GM12878 (cell line): Measurements from ENCODE around the gene LOXL4. TPM values are rescaled to one million over a fixed set of nuclear protein-coding genes. Genes with fewer than 3 reads are reported as not detected.

Experiments used
- ATAC-seq: fragments of 200-7000 bp; cut with Tn5 transposase; 3 replicates; pipeline ENCODE4 v1.9.1; 2020; ENCODE audit warnings: mild to moderate bottlenecking, moderate library complexity
- BruUV-seq: library from RNA; stranded (reverse); fragments of 400-500 nt; replicated peaks from 2 replicates; lab custom pipeline; 2021; lab: Mats Ljungman, UMichigan
- CTCF ChIA-PET: fragments of 300-600 bp; sonication (Branson Sonifier 250); formaldehyde crosslinking; extraction: SDS; loops from one replicate; lab custom pipeline; 2021; ENCODE audit warnings: inconsistent platforms; lab: Yijun Ruan, JAX
- POLR2A ChIA-PET: fragments of 350-600 bp; formaldehyde crosslinking; extraction: SDS; loops from one replicate; lab custom pipeline; 2021; ENCODE audit warnings: inconsistent platforms; lab: Charles Lee
- RAD21 ChIA-PET: fragments of 300-600 bp; sonication (Branson Sonifier 250); formaldehyde crosslinking; loops from one replicate; lab custom pipeline; 2023; ENCODE audit warnings: antibody characterized with exemption; ENCODE audit not compliant: unreplicated experiment; lab: Charles Lee
- SMC1A ChIA-PET: fragments of 300-600 bp; sonication (Branson Sonifier 250); formaldehyde crosslinking; loops from one replicate; lab custom pipeline; 2023; ENCODE audit not compliant: unreplicated experiment, uncharacterized antibody; lab: Charles Lee
- DNase-seq: peaks from one replicate; pipeline ENCODE4 v3.0.0-alpha.2; 2011; ENCODE audit warnings: low read depth, low spot score
- FAIRE-seq: peaks from 3 replicates; lab custom pipeline; 2011; peaks lifted over from hg19 to GRCh38; lab: Jason Lieb, UNC
- H2AFZ ChIP-seq: 2 replicates; pipeline ENCODE4 v1.6.0; 2011; ENCODE audit warnings: low read depth, low read length, control low read depth; ENCODE audit not compliant: control insufficient read depth
- H3K27ac ChIP-seq: 2 replicates; pipeline ENCODE4 v1.5.1; 2011; ENCODE audit warnings: control low read depth; ENCODE audit not compliant: control insufficient read depth, insufficient read depth
- H3K27me3 ChIP-seq, 2 experiments: replicated peaks in 1 of 2; 2 replicates each; pipeline versions ENCODE4 v1.6.0 to v1.6.1; 2011; ENCODE audit warnings: low read length in 1 of 2; ENCODE audit not compliant: control insufficient read depth in 2 of 2, insufficient read depth in 2 of 2
- H3K36me3 ChIP-seq, 2 experiments: 2 replicates each; pipeline ENCODE4 v1.5.1; 2011; ENCODE audit warnings: low read length in 1 of 2; ENCODE audit not compliant: control insufficient read depth in 2 of 2, insufficient read depth in 2 of 2
- H3K4me1 ChIP-seq: 2 replicates; pipeline ENCODE4 v1.6.1; 2011; ENCODE audit warnings: mild to moderate bottlenecking, low read length, moderate library complexity, mixed read lengths; ENCODE audit not compliant: control insufficient read depth, insufficient read depth
- H3K4me2 ChIP-seq: 2 replicates; pipeline ENCODE4 v1.6.0; 2011; ENCODE audit warnings: control low read depth; ENCODE audit not compliant: control insufficient read depth, insufficient read depth
- H3K4me3 ChIP-seq: fragments of 200-600 bp; sonication (generic); 2 replicates; pipeline ENCODE4 v1.5.1; 2016
- H3K79me2 ChIP-seq: 2 replicates; pipeline ENCODE4 v1.6.0; 2011; ENCODE audit warnings: low read length; ENCODE audit not compliant: control insufficient read depth, insufficient read depth
- H3K9ac ChIP-seq: 2 replicates; pipeline ENCODE4 v1.8.0; 2011; ENCODE audit warnings: low read length, control low read depth, mixed read lengths; ENCODE audit not compliant: control insufficient read depth, insufficient read depth
- H3K9me3 ChIP-seq: replicated peaks from 3 replicates; pipeline ENCODE4 v1.5.1; 2011; ENCODE audit warnings: mild to moderate bottlenecking, low read length; ENCODE audit not compliant: control insufficient read depth, insufficient read depth
- H4K20me1 ChIP-seq: 2 replicates; pipeline ENCODE4 v1.6.0; 2011; ENCODE audit not compliant: control insufficient read depth, insufficient read depth
- ASH2L ChIP-seq: fragments of 300-600, 200-600 bp; sonication (generic); IDR thresholded peaks from 2 replicates; pipeline ENCODE4 v1.6.1; 2017; ENCODE audit warnings: low read depth, mild to moderate bottlenecking, borderline replicate concordance
- CBFB ChIP-seq: IDR thresholded peaks from 2 replicates; pipeline ENCODE4 v1.6.1; 2016; ENCODE audit warnings: antibody characterized with exemption, low read depth
- NR2C1 ChIP-seq: fragments of 450-650 bp; IDR thresholded peaks from 2 replicates; pipeline ENCODE4 v1.6.1; 2017; ENCODE audit warnings: antibody characterized with exemption, mild to moderate bottlenecking, moderate library complexity
- PAX8 ChIP-seq: fragments of 450-650 bp; IDR thresholded peaks from 2 replicates; pipeline ENCODE4 v1.6.1; 2017; ENCODE audit warnings: mild to moderate bottlenecking, moderate library complexity
- PBX3 ChIP-seq: IDR thresholded peaks from 2 replicates; pipeline ENCODE4 v1.6.1; 2011; ENCODE audit warnings: mild to moderate bottlenecking, low read depth, low read length, moderate library complexity; ENCODE audit not compliant: insufficient replicate concordance
- ZSCAN29 ChIP-seq: fragments of 450-650 bp; IDR thresholded peaks from 2 replicates; pipeline ENCODE4 v1.6.1; 2017; ENCODE audit warnings: mild to moderate bottlenecking, moderate library complexity
- WGBS: methylation state at CpG from one replicate; pipeline ENCODE4 v1.1.6; 2016; ENCODE audit warnings: low lambda C conversion rate; ENCODE audit not compliant: insufficient replicate concordance, insufficient coverage; ENCODE audit errors: missing lambda C conversion rate; 5-methylcytosine and 5-hydroxymethylcytosine counted together
- in situ Hi-C: fragments of 300-500 bp; cut with MboI; formaldehyde crosslinking; loops from 9 replicates; pipeline ENCODE4 v1.14.3; 2018; ENCODE audit warnings: mixed read lengths
- intact Hi-C: fragments of 100-400 bp; cut with micrococcal nuclease; formaldehyde crosslinking; loops from one replicate; pipeline ENCODE4 v1.14.2; 2022; ENCODE audit not compliant: unreplicated experiment
- polyA plus RNA-seq, 11 experiments: library from polyadenylated mRNA; depleted of rRNA in 4 of 11; unstranded in 6 of 11; stranded (reverse) in 5 of 11; fragments of >200 nt; fragmentation: Nextera tagmentation in 4 of 11; fragmentation: Illumina TruSeq in 1 of 11; extraction: Ambion mirVana in 4 of 11; extraction: Trizol in 1 of 11; gene quantifications; 1 replicate in 1 of 11; 2 replicates in 10 of 11; pipeline versions ENCODE4 v1.2.1 to v1.2.3, GENCODE V29; 2011 to 2016; ENCODE audit warnings: inconsistent platforms in 2 of 11, missing spikeins in 2 of 11, low read depth in 1 of 11
- total RNA-seq, 4 experiments: library from RNA; depleted of rRNA in 3 of 4; stranded (reverse); fragments of >200 nt in 3 of 4; fragmentation: Illumina TruSeq in 1 of 4; extraction: Trizol in 1 of 4; gene quantifications; 2 replicates each; pipeline versions ENCODE4 v1.2.1 to v1.2.3, GENCODE V29; 2013 to 2021

The LOXL4 gene
- total and polyA plus RNA-seq, 10 of the 15 experiments (the other 5 are each of a cell fraction or from before 2014, with no cell fraction given) = 0.02 to 0.12 (median 0.08) TPM; not detected in 3

GRCh38 chr10:98259606-98260315, 8.2 kb downstream of the LOXL4 start:
- no peak for DNase-seq
- no peaks in the 10 kb centered on the region for H3K27me3 ChIP-seq
- WGBS = 73% methylated on average over 14 of the region's 14 CpGs
- ChIA-PET POLR2A (no interaction called here), RAD21 (no interaction called here), CTCF (no interaction called here), SMC1A (no interaction called here)
- in situ Hi-C loops = no loop called here
- FAIRE-seq = no peak
- H4K20me1 ChIP-seq = no peaks in the 10 kb centered on the region
- intact Hi-C loops = no loop called here
- H3K9me3 ChIP-seq = no peaks in the 10 kb centered on the region
- no peak overlapping the region for H3K4me3 ChIP-seq
- H3K4me1 ChIP-seq = no peaks in the 10 kb centered on the region
- no peak for ATAC-seq
- no peaks in the 10 kb centered on the region for H3K79me2 ChIP-seq
- H2AFZ ChIP-seq = no peak overlapping the region
- no TSS peak for BruUV-seq
- H3K4me2 ChIP-seq = no peak overlapping the region
- no peak overlapping the region for H3K27ac ChIP-seq
- H3K36me3 ChIP-seq = peaks cover 0 to 5% of the 10 kb centered on the region in 2 experiments; a peak in 1 of 4 replicates
- H3K9ac ChIP-seq = no peak overlapping the region
- TF ChIP-seq ASH2L = no peak
- no peak for TF ChIP-seq PAX8
- no peak for TF ChIP-seq ZSCAN29
- TF ChIP-seq CBFB = no peak
- no peak for TF ChIP-seq PBX3
- no peak for TF ChIP-seq NR2C1
